MG63 (cell line): Measurements from ENCODE around the gene NUP210. TPM values are rescaled to one million over a fixed set of nuclear protein-coding genes. Genes with fewer than 3 reads are reported as not detected.
"Not testable (repeated sequence)": the region's sequence is repeated elsewhere in the genome, so short reads cannot be mapped to it uniquely, and the experiment has no call there.

Experiments used
- DNase-seq: peaks from one replicate; pipeline ENCODE4 v3.0.0-alpha.2; 2020
- H3K27me3 ChIP-seq: fragments of 250-450 bp; sonication (Bioruptor Pico); 2 replicates; pipeline ENCODE4 v1.5.1; 2020; ENCODE audit warnings: mild to moderate bottlenecking, moderate library complexity
- H3K36me3 ChIP-seq: fragments of 250-450 bp; sonication (Bioruptor Pico); 2 replicates; pipeline ENCODE4 v1.5.1; 2020; ENCODE audit warnings: mild to moderate bottlenecking, moderate library complexity
- H3K4me3 ChIP-seq: fragments of 250-450 bp; sonication (Bioruptor Pico); 2 replicates; pipeline ENCODE4 v1.5.1; 2020; ENCODE audit warnings: mild to moderate bottlenecking, moderate library complexity
- H3K9me3 ChIP-seq: fragments of 250-450 bp; sonication (Bioruptor Pico); 2 replicates; pipeline ENCODE4 v1.5.1; 2020; ENCODE audit warnings: mild to moderate bottlenecking, moderate library complexity
- total RNA-seq: library from RNA; depleted of rRNA; stranded (reverse); fragments of >200 nt; shearing (Covaris generic); gene quantifications from 2 replicates; pipeline ENCODE4 v1.2.3, GENCODE V29; 2014; ENCODE audit warnings: low replicate concordance

NUP210 gene
- total RNA-seq, 1 experiment from 2014 or later = 16.4 TPM

DNA sequence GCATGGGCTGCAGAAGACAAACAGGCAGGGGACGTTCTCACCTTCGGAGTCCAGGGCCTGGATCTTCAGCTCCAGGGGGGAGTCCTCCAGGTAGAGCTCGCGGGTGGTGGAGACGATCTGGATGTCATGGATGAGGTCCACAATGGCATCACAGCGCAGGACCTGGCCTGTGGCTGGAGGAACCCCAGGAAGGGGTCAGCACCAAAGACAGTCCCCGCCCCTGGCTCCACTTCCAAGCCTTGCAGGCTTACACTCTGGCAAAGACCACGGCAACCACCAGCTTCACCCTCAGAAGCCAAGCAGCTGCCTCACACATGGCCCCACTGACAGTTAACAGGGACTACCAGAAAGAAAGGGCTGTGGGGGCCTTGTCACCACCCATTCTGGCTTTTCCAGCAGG, 22.8 kb downstream of the NUP210 start:
- no peaks in the 10 kb centered on the region for H3K27me3 ChIP-seq
- H3K4me3 ChIP-seq = no peak overlapping the region
- no peak for DNase-seq
- no peaks in the 10 kb centered on the region for H3K9me3 ChIP-seq
- no peaks in the 10 kb centered on the region for H3K36me3 ChIP-seq

DNA sequence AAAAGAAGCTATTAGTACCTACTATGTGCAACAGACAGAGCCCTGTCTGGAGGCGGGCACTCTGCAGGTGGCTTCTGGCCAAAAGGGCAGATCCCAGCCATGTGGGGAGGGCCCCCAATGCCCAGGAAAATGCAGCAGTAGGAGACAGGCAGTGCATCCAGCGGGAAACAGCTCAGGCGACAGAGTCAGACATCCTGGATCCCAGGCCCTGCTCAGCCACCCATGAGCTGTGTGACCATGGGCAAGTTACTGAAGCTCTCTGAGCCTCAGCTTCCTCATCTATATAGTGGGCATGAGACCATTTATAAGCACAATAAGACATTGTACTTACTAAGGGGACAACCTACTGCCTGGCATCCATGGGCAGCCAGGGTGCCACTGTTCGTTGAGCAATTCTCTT, 25.8 kb downstream of the NUP210 start:
- Histone ChIP-seq H3K9me3 (no peaks in the 10 kb centered on the region), H3K36me3 (no peaks in the 10 kb centered on the region), H3K4me3 (no peak overlapping the region), H3K27me3 (no peaks in the 10 kb centered on the region)
- DNase-seq = no peak

DNA sequence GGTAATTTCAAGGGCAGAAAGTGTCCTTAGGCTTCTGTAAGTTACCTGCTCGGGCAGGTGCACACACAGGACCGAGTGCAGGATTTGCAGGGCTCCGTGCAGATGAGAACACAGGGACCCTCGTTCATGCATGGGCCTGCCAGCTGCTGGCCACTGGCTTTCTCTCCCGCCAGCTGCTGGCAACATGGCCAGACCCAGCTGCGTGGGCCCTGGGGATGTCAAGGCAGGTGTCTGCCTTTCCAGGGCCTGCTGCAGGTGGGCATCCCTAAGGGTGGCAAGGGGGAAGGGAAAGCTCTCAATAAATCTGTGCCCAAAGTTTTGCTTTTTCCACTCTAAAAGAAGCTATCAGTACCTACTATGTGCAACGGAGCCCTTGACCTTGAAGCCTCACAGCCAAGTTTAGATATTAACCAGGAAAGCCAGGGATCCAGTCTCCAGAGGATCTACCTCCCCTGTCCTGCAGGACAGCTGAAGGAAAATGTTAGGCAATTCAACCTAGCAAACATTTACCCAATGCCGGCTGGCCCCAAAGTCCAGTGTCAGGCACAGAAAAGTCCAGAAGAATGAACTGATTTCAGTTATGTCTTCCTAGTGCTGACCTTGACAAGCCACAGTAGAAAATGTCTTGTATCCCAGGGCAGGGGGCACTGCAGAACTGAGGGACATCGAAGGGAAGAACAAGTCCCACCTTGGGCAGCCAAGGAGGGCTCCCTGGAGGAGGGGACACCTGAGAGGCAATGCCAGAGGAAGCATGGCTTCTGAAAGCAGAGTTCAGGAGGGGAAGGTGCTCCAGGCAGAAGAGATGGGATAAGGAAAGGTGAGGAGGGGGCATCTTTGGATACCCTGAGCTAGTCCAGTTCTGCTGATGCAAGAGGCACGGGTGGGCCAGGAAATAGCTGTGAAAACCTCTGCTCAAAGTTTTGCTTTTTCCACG, 26.4 kb downstream of the NUP210 start:
- DNase-seq = no peak
- no peak overlapping the region for H3K4me3 ChIP-seq
- no peaks in the 10 kb centered on the region for H3K9me3 ChIP-seq
- H3K27me3 ChIP-seq = no peaks in the 10 kb centered on the region
- no peaks in the 10 kb centered on the region for H3K36me3 ChIP-seq

DNA sequence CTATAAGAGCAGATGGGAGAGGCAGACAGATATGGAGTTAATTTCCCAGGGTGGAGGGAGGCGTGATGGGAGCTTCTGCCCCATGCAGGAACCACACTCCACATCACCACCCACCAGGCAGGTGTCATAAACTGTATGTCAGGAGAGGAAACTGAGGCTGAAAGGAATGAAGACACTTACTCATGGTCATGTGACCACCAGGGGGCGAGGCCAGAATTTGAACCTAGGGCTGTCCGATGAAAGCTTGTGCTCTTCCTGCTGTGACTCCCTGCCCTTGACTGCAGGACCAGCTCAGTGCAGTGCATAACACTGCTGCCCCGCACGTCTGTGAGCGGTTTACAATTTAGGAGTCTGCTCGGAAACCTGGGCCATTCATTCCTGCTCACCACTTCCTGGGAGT, 28.8 kb downstream of the NUP210 start:
- no peak for DNase-seq
- no peaks in the 10 kb centered on the region for H3K9me3 ChIP-seq
- no peaks in the 10 kb centered on the region for H3K27me3 ChIP-seq

DNA sequence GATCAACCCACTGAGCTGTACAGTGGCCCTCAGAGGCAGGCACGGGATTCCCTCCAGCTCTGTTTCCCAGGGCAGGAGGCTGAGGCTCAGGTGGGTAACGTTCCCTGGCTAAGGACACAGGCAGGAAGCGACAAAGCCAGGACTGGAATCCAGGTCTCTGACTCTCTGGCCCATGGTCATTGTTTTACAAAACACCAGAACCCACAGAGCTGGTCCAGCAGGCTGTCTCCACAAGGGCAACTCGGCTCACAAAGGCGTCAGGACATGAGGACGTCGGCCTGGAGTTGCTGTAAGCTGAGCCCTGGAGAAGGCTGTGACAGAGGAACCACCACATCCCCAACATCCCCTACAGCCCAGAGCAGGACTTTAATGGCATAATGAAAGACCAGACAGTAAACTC, 30.7 kb downstream of the NUP210 start:
- H3K4me3 ChIP-seq = no peak overlapping the region
- no peak for DNase-seq
- H3K9me3 ChIP-seq = no peaks in the 10 kb centered on the region
- H3K36me3 ChIP-seq = no peaks in the 10 kb centered on the region
- no peaks in the 10 kb centered on the region for H3K27me3 ChIP-seq

More for the DNA sequence above, 28.8 kb downstream of the NUP210 start:
- H3K4me3 ChIP-seq = no peak overlapping the region
- H3K36me3 ChIP-seq = no peaks in the 10 kb centered on the region

DNA sequence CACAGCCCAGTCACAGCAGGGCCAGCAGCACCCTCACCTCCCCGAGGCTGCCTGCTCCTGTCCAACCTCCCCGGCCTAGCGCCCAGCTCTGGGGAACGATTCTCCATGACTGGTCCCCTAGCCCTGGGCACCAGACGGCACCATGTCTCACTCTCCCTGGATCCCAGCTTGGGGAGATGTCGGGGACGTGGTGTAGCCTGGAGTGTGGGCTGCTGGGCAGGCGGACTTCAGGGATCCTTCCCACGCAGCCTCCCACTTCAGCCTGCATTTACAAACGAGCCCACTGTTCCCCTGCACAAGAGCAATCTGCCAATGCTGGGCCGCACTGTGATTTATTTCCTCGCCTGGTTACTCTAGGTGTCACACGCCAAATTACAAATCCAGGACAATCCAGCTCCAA, 31.3 kb downstream of the NUP210 start:
- Histone ChIP-seq H3K27me3 (no peaks in the 10 kb centered on the region), H3K36me3 (no peaks in the 10 kb centered on the region), H3K9me3 (no peaks in the 10 kb centered on the region), H3K4me3 (no peak overlapping the region)
- no peak for DNase-seq

DNA sequence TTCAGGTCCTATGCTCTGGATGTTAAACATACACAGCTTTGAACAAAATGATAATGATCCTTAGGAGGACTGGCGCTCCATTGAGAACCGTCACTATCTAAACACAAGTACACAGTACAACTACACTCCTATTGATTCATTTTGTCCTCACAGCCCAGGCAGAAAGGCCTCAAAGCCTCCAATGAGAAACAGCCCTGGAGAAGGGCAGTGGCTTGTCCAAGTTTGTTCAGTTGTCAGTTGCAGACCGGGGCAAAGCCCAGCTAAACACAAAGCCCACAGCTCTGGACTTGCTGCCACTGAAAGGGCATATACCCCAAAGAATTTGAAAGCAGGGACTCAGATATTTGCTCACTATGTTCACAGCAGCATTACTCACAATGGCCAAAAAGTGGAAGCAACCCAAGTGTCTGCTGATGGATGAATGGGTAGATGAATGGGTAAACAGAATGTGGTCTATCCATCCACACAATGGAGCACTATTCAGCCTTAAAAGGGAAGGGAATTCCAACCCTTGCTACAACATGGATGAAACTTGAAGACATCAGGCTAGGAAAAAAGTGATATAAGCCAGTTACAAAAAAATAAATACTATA, 34.7 kb downstream of the NUP210 start:
- Histone ChIP-seq H3K27me3 (no peaks in the 10 kb centered on the region), H3K36me3 (no peaks in the 10 kb centered on the region), H3K4me3 (no peak overlapping the region), H3K9me3 (no peaks in the 10 kb centered on the region)
- DNase-seq = no peak

DNA sequence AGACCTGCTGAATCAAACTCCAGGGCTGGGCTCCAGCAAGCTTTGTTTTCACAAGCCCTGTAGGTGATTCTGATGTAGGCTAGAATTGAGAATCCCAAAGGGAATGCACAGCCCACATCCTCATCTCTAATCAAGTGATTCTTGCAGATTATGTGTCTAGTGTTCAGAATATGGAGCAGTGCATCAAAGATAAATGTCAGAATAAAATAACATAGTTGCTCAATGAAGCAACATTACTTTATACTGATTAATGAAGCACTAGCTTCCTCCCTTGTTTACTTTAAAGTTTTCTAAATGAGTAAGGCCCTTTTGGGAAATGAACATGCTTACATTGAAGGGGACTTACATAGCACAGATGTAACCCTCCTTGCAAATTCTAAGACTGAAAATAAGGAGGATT, 39.2 kb downstream of the NUP210 start:
- Histone ChIP-seq H3K36me3 (no peaks in the 10 kb centered on the region), H3K9me3 (no peaks in the 10 kb centered on the region), H3K27me3 (no peaks in the 10 kb centered on the region), H3K4me3 (no peak overlapping the region)
- DNase-seq = no peak

DNA sequence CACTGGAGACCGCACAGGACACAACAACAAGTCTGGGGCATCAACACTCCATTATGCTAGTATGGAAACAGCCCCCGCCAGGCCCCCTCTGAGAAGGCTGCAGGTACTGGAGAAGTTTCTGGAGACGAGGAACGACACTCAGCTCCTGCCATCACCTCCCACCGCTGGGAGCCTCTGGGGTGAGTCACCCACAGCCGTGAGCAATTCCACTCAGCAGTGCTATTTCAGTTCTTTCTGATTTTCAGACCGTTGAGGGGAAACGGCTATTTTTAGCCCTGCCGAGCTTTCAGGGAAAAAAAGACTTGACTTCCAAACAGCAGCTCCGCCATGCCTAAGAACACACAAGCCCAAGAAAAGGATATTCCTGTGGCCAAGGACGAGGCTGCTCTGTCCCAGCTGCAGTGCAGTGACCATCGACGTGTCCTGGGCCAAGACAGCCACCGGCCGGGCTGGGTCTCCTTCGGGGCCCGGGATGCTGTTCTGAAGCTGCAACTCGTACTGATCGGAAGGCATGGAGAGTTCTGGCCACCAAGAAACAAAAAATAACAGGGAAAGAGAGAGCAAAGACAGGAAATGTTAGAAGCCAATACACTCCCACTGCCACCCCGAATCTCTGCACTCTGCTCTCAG, 40.8 kb downstream of the NUP210 start:
- Histone ChIP-seq H3K27me3 (no peaks in the 10 kb centered on the region), H3K9me3 (no peaks in the 10 kb centered on the region), H3K4me3 (no peak overlapping the region), H3K36me3 (no peaks in the 10 kb centered on the region)
- peak; percentile 16 for DNase-seq

DNA sequence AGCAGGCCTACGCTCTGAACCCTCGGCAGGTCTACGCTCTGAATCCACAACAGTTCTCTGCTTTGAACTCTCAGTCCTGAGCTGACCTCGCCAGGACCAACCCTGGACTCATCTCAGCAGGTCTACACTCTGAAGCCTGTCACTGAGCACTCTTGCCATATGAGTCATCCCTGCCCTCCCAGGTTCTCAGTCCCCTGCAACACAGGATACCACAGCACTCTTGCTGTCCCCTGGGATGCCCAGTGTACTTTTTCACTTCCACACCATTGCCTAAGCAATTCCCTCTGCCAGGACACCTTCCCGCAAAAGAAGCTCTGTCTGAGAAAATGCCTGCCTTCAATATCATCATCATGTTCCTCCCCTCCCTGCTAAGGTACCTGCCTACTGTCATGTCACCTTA, 42.0 kb downstream of the NUP210 start:
- Histone ChIP-seq H3K36me3 (no peaks in the 10 kb centered on the region), H3K27me3 (no peaks in the 10 kb centered on the region), H3K9me3 (no peaks in the 10 kb centered on the region), H3K4me3 (no peak overlapping the region)
- DNase-seq = no peak

DNA sequence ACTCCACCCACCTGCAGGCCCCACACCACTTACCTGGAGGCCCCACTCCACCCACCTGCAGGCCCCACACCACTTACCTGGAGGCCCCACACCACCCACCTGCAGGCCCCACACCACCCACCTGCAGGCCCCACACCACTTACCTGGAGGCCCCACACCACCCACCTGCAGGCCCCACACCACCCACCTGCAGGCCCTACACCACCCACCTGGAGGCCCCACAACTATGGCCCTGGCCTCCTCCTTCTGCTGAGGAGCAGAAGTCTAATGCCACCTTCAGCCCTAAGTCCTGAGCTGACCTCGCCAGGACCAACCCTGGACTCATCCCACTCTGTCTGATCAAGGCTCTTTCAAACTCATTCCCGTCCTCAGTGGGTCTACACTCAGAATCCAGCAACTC, 42.4 kb downstream of the NUP210 start:
- H3K4me3 ChIP-seq, H3K27me3 ChIP-seq, H3K36me3 ChIP-seq, H3K9me3 ChIP-seq, DNase-seq: not testable (repeated sequence)

DNA sequence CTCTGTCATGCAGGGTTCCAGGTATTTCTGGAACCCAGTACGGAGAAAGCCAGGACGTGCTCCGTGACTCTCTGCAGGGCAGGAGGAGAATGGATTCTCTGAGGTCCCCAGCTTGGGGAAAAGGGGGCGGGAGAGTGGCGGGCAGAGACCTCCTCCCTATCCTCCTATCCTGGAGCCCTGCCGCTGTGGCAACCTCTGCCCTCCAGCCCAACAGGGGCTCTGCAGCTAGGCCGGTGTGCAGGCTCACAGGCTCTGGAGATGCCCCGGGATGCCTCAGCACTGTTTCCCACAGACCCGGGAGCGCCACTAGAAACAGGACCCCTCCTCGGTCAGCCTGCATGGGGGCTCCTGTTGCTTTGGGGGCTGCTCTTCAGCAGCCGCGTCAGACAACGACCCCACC, 43.1 kb downstream of the NUP210 start:
- H3K36me3 ChIP-seq = no peaks in the 10 kb centered on the region
- DNase-seq = no peak

DNA sequence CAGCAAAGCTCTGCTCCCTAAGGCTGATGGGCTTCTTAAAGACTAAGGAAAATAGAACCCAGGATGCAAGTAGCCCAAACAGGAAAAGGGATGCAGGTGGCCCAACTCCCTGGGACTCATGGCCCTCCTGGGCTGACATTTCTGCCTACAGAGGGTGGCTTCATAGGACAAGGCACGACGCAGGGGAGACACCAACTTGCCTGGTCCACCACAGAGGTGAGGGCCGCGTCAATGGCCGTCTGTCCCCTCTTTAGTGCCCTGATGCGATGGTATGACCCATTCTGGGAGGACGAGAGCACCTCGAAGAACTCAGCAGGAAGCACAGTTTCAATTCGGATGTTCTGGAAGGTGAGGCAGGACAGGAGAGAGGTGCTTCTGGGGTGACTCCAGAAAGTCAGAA, 44.0 kb downstream of the NUP210 start:
- no peaks in the 10 kb centered on the region for H3K27me3 ChIP-seq
- H3K4me3 ChIP-seq = no peak overlapping the region
- no peaks in the 10 kb centered on the region for H3K9me3 ChIP-seq
- H3K36me3 ChIP-seq = no peaks in the 10 kb centered on the region
- DNase-seq = no peak

More for the DNA sequence above, 43.1 kb downstream of the NUP210 start:
- Histone ChIP-seq H3K27me3 (no peaks in the 10 kb centered on the region), H3K4me3 (no peak overlapping the region), H3K9me3 (no peaks in the 10 kb centered on the region)

DNA sequence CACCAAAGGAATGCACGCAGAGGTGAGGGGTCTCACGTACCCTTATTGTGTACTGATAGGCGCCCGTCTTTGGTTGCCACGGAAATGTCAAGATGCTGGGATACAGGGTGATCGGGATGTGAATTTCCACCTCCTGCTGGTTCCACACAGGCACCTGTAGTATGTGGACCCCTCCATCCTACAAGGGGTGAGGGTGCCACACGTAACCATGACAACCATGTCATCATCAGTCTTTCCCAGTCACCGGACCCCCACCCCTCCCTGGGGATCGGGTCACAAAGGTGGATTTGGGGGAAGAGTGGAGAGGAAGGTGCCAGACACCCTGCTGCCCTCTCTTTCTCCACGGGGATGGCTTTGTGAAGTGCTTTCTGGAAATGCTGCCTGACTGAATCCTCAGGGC, 44.7 kb downstream of the NUP210 start:
- Histone ChIP-seq H3K4me3 (no peak overlapping the region), H3K36me3 (no peaks in the 10 kb centered on the region), H3K9me3 (no peaks in the 10 kb centered on the region), H3K27me3 (no peaks in the 10 kb centered on the region)
- DNase-seq = no peak

DNA sequence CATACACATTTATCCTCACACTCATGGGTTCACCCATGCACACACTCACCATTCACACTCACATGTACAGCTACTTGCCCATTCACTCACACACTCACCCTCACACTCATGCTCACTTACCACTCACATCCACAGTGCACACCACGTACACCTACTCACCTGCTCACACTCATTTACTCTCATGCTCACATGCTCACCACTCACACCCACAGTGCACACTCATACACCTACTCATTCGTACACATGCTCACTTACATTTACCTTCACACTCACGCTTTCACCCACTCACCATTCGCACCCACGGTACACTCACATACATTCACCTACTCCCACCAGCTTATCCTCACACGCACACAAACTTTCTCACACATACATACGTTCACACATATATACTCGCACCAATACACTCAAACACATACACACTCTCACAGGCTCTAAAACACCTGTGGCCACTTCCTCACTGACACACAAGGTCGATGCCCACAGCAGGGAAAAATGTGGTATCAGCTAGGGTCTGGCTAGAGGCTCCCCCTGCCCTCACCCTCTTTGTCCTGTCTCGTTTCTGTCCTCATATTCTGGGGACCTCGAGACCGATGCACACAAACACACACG, 46.0 kb downstream of the NUP210 start:
- no peaks in the 10 kb centered on the region for H3K36me3 ChIP-seq
- H3K27me3 ChIP-seq = no peaks in the 10 kb centered on the region
- no peak overlapping the region for H3K4me3 ChIP-seq
- H3K9me3 ChIP-seq = no peaks in the 10 kb centered on the region
- no peak for DNase-seq

DNA sequence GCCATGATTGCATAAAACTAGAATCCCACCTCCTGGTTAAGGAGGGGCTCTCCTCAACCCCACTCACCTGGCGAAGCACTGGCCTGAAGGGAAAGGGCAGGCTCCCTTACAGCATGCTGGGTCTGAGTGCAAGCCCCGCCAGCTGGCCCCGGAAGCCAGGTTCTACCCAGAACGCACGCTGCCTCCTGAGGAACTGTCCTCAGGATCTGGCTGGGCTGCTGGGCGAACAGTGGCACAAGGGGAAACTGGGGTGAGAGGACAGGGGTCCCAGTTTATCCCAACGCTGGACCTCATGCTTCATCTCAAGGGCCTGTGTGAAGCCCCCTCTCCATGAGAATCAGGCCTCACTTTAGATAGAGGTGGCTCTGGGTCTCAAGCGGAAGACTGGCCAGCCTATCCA, 47.5 kb downstream of the NUP210 start:
- Histone ChIP-seq H3K27me3 (no peaks in the 10 kb centered on the region), H3K4me3 (no peak overlapping the region), H3K36me3 (no peaks in the 10 kb centered on the region), H3K9me3 (no peaks in the 10 kb centered on the region)
- DNase-seq = no peak

DNA sequence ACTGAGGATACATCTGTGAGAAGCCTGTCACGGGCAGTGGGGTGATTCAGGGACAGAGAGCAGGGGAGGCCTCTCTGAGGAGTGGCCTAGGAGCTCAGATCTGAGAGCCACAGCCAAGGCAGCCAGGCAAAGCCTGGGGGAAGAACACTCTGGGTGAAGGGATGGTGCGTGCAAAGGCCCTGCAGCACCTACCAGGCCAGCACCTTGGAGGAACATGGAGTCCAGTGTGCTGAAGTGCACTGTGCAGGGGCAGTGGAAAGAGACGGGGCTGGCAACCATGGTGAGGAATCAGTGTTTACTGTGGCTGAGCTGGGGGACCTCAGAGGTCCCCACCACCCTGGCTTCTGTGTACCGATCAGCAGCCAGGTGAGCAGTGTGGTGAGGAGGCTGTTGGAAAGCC, 48.0 kb downstream of the NUP210 start:
- no peak for DNase-seq
- Histone ChIP-seq H3K27me3 (no peaks in the 10 kb centered on the region), H3K4me3 (no peak overlapping the region), H3K9me3 (no peaks in the 10 kb centered on the region), H3K36me3 (no peaks in the 10 kb centered on the region)
